DMS53 (cell line): ENCODE data around the gene PPP1R10.
"Not testable (repeated sequence)": the region's sequence is repeated elsewhere in the genome, so short reads cannot be mapped to it uniquely, and the experiment has no call there.

Experiments
- DNase-seq: peaks from one replicate; lab custom pipeline; 2025; lab: John Stamatoyannopoulos, UW

PPP1R10 gene

GRCh38 chr6:30616811-30617564 is at the start of gene PPP1R10:
TSS of gene PPP1R10 (minus strand) at chr6:30617243. CDS start at chr6:30609944, 7,299 bp downstream.
- peak; percentile 100 for DNase-seq

- not testable (repeated sequence) for DNase-seq
Observed at GRCh38 chr6:30666300-30666699, 49.3 kb upstream of the PPP1R10 start.

- DNase-seq, result no peak
Observed at GRCh38 chr6:30664994-30665767, 48.1 kb upstream of the PPP1R10 start.

- DNase-seq, result not testable (repeated sequence)
Observed at GRCh38 chr6:30657922-30658321, 40.9 kb upstream of the PPP1R10 start.

- no peak for DNase-seq
Observed at GRCh38 chr6:30657454-30657853, 40.4 kb upstream of the PPP1R10 start.

GRCh38 chr6:30656513-30656912 is 39.5 kb upstream of the PPP1R10 start:
- no peak for DNase-seq

GRCh38 chr6:30655743-30656094 is 38.7 kb upstream of the PPP1R10 start:
- no peak for DNase-seq

GRCh38 chr6:30654798-30655742 is 38.0 kb upstream of the PPP1R10 start:
- DNase-seq, result no peak

GRCh38 chr6:30651143-30651542 is 34.1 kb upstream of the PPP1R10 start:
- no peak for DNase-seq

GRCh38 chr6:30647242-30648116 is 30.4 kb upstream of the PPP1R10 start:
- peak; percentile 90 for DNase-seq

- peak; percentile 97 for DNase-seq
Observed at GRCh38 chr6:30646450-30647241, 29.6 kb upstream of the PPP1R10 start, which contains the start of gene C6orf136. TSS of gene C6orf136 (plus strand) at chr6:30647133. CDS start at chr6:30647232, 99 bp downstream.

GRCh38 chr6:30645989-30646388 is 28.9 kb upstream of the PPP1R10 start:
- DNase-seq, result peak; percentile 35

- DNase-seq, result no peak
Observed at GRCh38 chr6:30644769-30645168, 27.7 kb upstream of the PPP1R10 start.

GRCh38 chr6:30643656-30644055 is 26.6 kb upstream of the PPP1R10 start:
- no peak for DNase-seq

GRCh38 chr6:30641048-30641447 is 24.0 kb upstream of the PPP1R10 start:
- no peak for DNase-seq

GRCh38 chr6:30640481-30640880 is 23.4 kb upstream of the PPP1R10 start:
- DNase-seq, result no peak

- no peak for DNase-seq
Observed at GRCh38 chr6:30635834-30636233, 18.8 kb upstream of the PPP1R10 start.

GRCh38 chr6:30626484-30627366 is 9.7 kb upstream of the PPP1R10 start, which contains the start of gene ATAT1:
TSS of gene ATAT1 (plus strand) at chr6:30626874.
- peak; percentile 90 for DNase-seq

GRCh38 chr6:30625511-30625910 is 8.5 kb upstream of the PPP1R10 start:
- DNase-seq, result no peak
